Mesendoderm (in vitro differentiated cells): ENCODE data around the gene SLC5A8. TPM values are rescaled to one million over a fixed set of nuclear protein-coding genes. Genes with fewer than 3 reads are reported as not detected.

Experiments used
- DNase-seq: peaks from one replicate; pipeline ENCODE4 v3.0.0; 2013
- H2AK5ac ChIP-seq: 2 replicates; pipeline ENCODE4 v1.6.1; 2013; ENCODE audit warnings: low read length, inconsistent platforms
- H2BK120ac ChIP-seq: 2 replicates; pipeline ENCODE4 v1.6.1; 2013; ENCODE audit warnings: low read depth, mild to moderate bottlenecking, low read length, moderate library complexity, mixed read lengths
- H2BK15ac ChIP-seq: replicated peaks from 2 replicates; pipeline ENCODE4 v1.6.1; 2013; ENCODE audit warnings: low read depth, mild to moderate bottlenecking, moderate library complexity
- H2BK5ac ChIP-seq: 2 replicates; pipeline ENCODE4 v1.6.1; 2013; ENCODE audit warnings: low read length, inconsistent platforms
- H3K18ac ChIP-seq: 2 replicates; pipeline ENCODE4 v1.6.1; 2013; ENCODE audit warnings: mild to moderate bottlenecking, low read length, mixed read lengths
- H3K23ac ChIP-seq: one replicate; pipeline ENCODE4 v1.6.1; 2013; ENCODE audit warnings: low read length
- H3K27ac ChIP-seq: 2 replicates; pipeline ENCODE4 v1.5.1; 2013; ENCODE audit warnings: low read depth, mild to moderate bottlenecking, inconsistent platforms, low read length, moderate library complexity
- H3K27me3 ChIP-seq: 2 replicates; pipeline ENCODE4 v1.6.1; 2013; ENCODE audit warnings: low read length, control low read depth, mild to moderate bottlenecking, inconsistent platforms; ENCODE audit not compliant: insufficient read depth, poor library complexity
- H3K36me3 ChIP-seq: 2 replicates; pipeline ENCODE4 v1.6.1; 2013; ENCODE audit warnings: low read length, inconsistent platforms; ENCODE audit not compliant: control insufficient read depth, insufficient read depth
- H3K4ac ChIP-seq: one replicate; pipeline ENCODE4 v1.6.1; 2013; ENCODE audit warnings: low read depth, mild to moderate bottlenecking, low read length, moderate library complexity
- H3K4me1 ChIP-seq: 2 replicates; pipeline ENCODE4 v1.6.1; 2013; ENCODE audit warnings: low read depth, low read length, inconsistent platforms; ENCODE audit not compliant: control insufficient read depth
- H3K4me2 ChIP-seq: 2 replicates; pipeline ENCODE4 v1.6.1; 2013; ENCODE audit warnings: low read length
- H3K4me3 ChIP-seq: 2 replicates; pipeline ENCODE4 v1.5.1; 2013; ENCODE audit warnings: mild to moderate bottlenecking, low read length
- H3K56ac ChIP-seq: one replicate; pipeline ENCODE4 v1.6.1; 2013; ENCODE audit warnings: low read length
- H3K79me1 ChIP-seq: 2 replicates; pipeline ENCODE4 v1.6.1; 2013; ENCODE audit warnings: low read length, inconsistent platforms
- H3K79me2 ChIP-seq: 2 replicates; pipeline ENCODE4 v1.6.1; 2013; ENCODE audit warnings: mild to moderate bottlenecking, low read length; ENCODE audit not compliant: control insufficient read depth, insufficient read depth
- H3K9ac ChIP-seq: 2 replicates; pipeline ENCODE4 v1.6.1; 2013; ENCODE audit warnings: low read length, inconsistent platforms
- H4K5ac ChIP-seq: one replicate; pipeline ENCODE4 v1.6.1; 2013; ENCODE audit warnings: low read length
- H4K8ac ChIP-seq: one replicate; pipeline ENCODE4 v1.6.1; 2013; ENCODE audit warnings: low read depth, mild to moderate bottlenecking, control low read depth, low read length, moderate library complexity
- WGBS: extraction: QIAGEN DNeasy Blood & Tissue Kit; methylation state at CpG from one replicate; pipeline ENCODE4 v1.1.7; 2013; ENCODE audit warnings: low lambda C conversion rate, missing lambda C conversion rate; ENCODE audit not compliant: insufficient coverage; ENCODE audit errors: extremely low coverage; 5-methylcytosine and 5-hydroxymethylcytosine counted together
- small RNA-seq: library from polyadenylated mRNA; stranded (forward); fragments of <200 nt; extraction: miRNeasy Mini kit (QIAGEN cat#:217004); gene quantifications from one replicate; pipeline ENCODE3, GENCODE V24; 2013; ENCODE audit not compliant: insufficient read depth

SLC5A8 gene

GRCh38 chr12:101107032-101107763, 102.8 kb downstream of the SLC5A8 start:
- Histone ChIP-seq H3K9ac (no peak overlapping the region), H3K4me1 (no peaks in the 10 kb centered on the region), H4K5ac (no peak overlapping the region), H3K56ac (no peak overlapping the region), H2BK5ac (no peak overlapping the region), H3K23ac (no peak overlapping the region), H3K4ac (no peak overlapping the region), H3K27me3 (no peaks in the 10 kb centered on the region), H3K18ac (no peak overlapping the region), H2BK15ac (no peak overlapping the region), H2BK120ac (no peak overlapping the region), H3K79me2 (no peaks in the 10 kb centered on the region), H3K36me3 (no peaks in the 10 kb centered on the region), H2AK5ac (no peak overlapping the region), H4K8ac (no peak overlapping the region), H3K27ac (no peak overlapping the region), H3K79me1 (no peaks in the 10 kb centered on the region), H3K4me2 (no peak overlapping the region), H3K4me3 (no peak overlapping the region)
- DNase-seq: no peak
- WGBS: no CpG with 5 or more reads among the region's 4 CpGs

Small RNA genes within 50 kb of the gene (small RNA-seq; reads per million reads assigned to genes)
- gene RNU6-768P: not detected
